Measurements from ENCODE around the gene ADGRL3.

ADGRL3 gene

DNA sequence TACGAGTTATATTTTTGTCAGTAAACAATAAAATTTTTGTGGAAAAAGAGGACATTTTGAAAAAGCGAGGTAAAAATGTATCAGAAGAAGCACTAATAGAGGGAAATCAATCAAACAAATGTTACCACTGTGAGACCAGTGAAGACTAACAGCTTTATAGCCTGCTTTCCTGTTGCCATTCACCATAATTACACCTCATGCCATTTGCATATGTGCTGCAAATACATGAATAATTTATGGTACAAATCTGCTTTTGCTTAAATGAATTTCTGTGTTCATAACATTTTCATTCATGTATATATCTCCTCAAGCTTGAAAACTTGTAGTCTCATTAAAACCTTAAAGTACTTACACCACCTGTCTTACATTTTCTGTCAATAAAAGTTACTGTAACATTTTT, 830.8 kb downstream of the ADGRL3 start:
- WGBS, 2 experiments: 96 to 100% methylated on average over 2 of the region's 2 CpGs
- Histone ChIP-seq H3K27ac (ENCODE audit: insufficient read depth, low read depth, low read length, poor library complexity, severe bottlenecking) (no peak overlapping the region), H3K27me3 (ENCODE audit: control insufficient read depth, insufficient read depth, low read length, poor library complexity, severe bottlenecking) (no peaks in the 10 kb centered on the region), H3K4me1 (ENCODE audit: control insufficient read depth, insufficient read depth, low read length) (no peaks in the 10 kb centered on the region), H3K9me3 (ENCODE audit: control insufficient read depth, low read length) (no peaks in the 10 kb centered on the region), H3K4me3 (ENCODE audit: insufficient read depth, low read depth, low read length) (no peak overlapping the region), H3K36me3 (ENCODE audit: control insufficient read depth, insufficient read depth, low read length) (no peaks in the 10 kb centered on the region)

DNA sequence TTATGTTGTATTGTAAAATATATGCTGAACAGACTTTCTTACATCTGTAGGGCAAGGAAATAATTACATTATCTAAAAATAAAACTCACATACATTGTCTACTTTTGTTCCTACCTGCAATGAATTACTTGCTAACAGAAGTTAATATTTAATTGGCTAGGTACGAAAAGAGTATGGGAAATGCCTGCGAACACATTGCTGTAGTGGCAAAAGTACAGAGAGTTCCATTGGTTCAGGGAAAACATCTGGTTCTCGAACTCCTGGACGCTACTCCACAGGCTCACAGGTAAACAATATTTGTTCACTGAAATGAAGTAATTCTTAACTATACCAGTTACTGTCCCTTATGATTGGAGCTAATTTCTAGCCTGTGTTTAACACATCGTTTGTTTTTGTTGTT, 837.4 kb downstream of the ADGRL3 start:
- 94 to 95% methylated on average over 5 of the region's 5 CpGs for WGBS, 2 experiments
- no peaks in the 10 kb centered on the region for H3K9me3 ChIP-seq (ENCODE audit: control insufficient read depth, low read length)
- no peaks in the 10 kb centered on the region for H3K27me3 ChIP-seq (ENCODE audit: control insufficient read depth, insufficient read depth, low read length, poor library complexity, severe bottlenecking)
- H3K36me3 ChIP-seq (ENCODE audit: control insufficient read depth, insufficient read depth, low read length): no peaks in the 10 kb centered on the region
- no peak overlapping the region for H3K4me3 ChIP-seq (ENCODE audit: insufficient read depth, low read depth, low read length)
- no peak overlapping the region for H3K27ac ChIP-seq (ENCODE audit: insufficient read depth, low read depth, low read length, poor library complexity, severe bottlenecking)
- no peaks in the 10 kb centered on the region for H3K4me1 ChIP-seq (ENCODE audit: control insufficient read depth, insufficient read depth, low read length)

DNA sequence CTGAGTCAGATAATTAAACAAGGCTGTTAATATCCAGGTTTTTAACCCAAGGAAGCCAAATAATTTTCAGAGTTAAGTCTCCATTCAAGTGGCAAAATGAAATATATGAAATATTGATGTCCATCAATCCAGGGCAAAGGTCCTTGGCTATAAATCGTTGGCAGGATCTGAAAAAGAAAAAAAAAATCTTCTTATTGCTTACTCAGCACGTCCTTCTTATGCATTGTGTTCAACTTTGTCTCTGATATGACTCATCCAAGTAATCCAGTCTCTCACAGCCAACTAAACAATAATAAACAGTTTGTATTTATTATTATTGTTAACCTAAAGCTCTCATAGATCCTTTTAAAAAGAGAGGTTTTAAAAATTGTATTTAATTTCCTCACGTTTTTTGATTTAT, 851.2 kb downstream of the ADGRL3 start:
- Histone ChIP-seq H3K9me3 (ENCODE audit: control insufficient read depth, low read length) (no peaks in the 10 kb centered on the region), H3K4me3 (ENCODE audit: insufficient read depth, low read depth, low read length) (no peak overlapping the region), H3K27ac (ENCODE audit: insufficient read depth, low read depth, low read length, poor library complexity, severe bottlenecking) (no peak overlapping the region), H3K4me1 (ENCODE audit: control insufficient read depth, insufficient read depth, low read length) (no peaks in the 10 kb centered on the region), H3K27me3 (ENCODE audit: control insufficient read depth, insufficient read depth, low read length, poor library complexity, severe bottlenecking) (no peaks in the 10 kb centered on the region), H3K36me3 (ENCODE audit: control insufficient read depth, insufficient read depth, low read length) (no peaks in the 10 kb centered on the region)
- WGBS, 2 experiments: 88 to 93% methylated on average over 1 to 2 of the region's 3 CpGs

DNA sequence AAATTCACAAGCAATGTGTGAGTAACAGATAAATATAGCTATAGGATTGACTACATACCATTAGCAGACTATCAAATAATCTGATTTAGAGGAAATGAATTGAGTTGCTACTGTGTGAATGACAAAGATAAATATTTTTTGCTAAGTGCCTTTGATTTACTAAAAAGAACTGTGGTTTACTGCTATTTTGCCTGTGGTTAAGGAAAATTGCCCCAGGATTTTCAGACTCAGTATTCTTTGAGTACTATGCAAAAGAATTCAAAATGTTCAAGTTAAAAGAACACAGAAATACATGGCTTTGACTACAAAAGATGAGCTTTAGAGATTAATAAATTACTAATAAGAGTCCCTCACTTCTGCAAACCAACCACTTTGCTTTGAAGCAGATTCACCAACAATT, 853.8 kb downstream of the ADGRL3 start:
- Histone ChIP-seq H3K27me3 (ENCODE audit: control insufficient read depth, insufficient read depth, low read length, poor library complexity, severe bottlenecking) (no peaks in the 10 kb centered on the region), H3K27ac (ENCODE audit: insufficient read depth, low read depth, low read length, poor library complexity, severe bottlenecking) (no peak overlapping the region), H3K9me3 (ENCODE audit: control insufficient read depth, low read length) (no peaks in the 10 kb centered on the region), H3K4me3 (ENCODE audit: insufficient read depth, low read depth, low read length) (no peak overlapping the region), H3K4me1 (ENCODE audit: control insufficient read depth, insufficient read depth, low read length) (peaks cover 4% of the 10 kb centered on the region), H3K36me3 (ENCODE audit: control insufficient read depth, insufficient read depth, low read length) (no peaks in the 10 kb centered on the region)

DNA sequence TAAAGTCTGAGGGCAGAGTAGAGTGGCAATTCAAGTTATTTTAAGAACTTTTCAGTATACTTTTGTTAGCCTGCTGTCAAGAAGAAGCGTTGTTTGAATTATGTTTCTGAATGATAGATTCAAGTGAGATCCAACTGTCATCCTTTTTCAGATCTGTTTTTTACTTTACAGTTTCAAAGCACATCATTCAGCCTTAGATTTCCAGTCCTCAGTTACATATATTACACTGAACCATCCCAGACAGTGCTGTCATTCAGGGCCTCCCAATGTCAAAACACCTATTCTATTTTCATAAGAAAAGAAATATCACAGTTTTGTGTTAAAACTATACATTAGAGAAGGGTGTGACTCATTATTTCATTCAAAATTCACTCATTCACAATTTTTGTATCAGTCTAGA, 856.9 kb downstream of the ADGRL3 start:
- H3K27ac ChIP-seq (ENCODE audit: insufficient read depth, low read depth, low read length, poor library complexity, severe bottlenecking): no peak overlapping the region
- H3K27me3 ChIP-seq (ENCODE audit: control insufficient read depth, insufficient read depth, low read length, poor library complexity, severe bottlenecking): no peaks in the 10 kb centered on the region
- H3K4me1 ChIP-seq (ENCODE audit: control insufficient read depth, insufficient read depth, low read length): peaks cover 8% of the 10 kb centered on the region
- H3K36me3 ChIP-seq (ENCODE audit: control insufficient read depth, insufficient read depth, low read length): no peaks in the 10 kb centered on the region
- 93% methylated on average over 1 of the region's 1 CpG for WGBS, 2 experiments
- no peak overlapping the region for H3K4me3 ChIP-seq (ENCODE audit: insufficient read depth, low read depth, low read length)
- no peaks in the 10 kb centered on the region for H3K9me3 ChIP-seq (ENCODE audit: control insufficient read depth, low read length)

DNA sequence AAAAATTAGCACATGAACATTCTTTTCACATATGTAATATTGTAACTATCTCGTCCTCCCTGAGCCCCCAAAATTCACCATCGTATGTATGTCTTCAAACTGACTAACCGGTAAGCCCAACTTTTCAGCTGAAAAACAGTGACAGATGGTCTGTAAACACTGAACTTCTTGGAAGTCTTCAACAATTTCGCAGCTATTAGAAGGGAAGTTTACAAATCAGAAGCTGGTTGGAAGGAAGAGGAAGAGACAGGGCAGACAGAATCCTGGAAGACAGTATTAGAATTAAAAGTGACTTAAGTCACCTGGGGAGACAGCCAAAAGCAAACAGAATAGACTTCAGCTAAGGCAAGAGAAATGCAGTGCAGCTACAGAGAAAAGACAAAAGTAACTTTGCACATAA, 858.4 kb downstream of the ADGRL3 start:
- Histone ChIP-seq H3K27me3 (ENCODE audit: control insufficient read depth, insufficient read depth, low read length, poor library complexity, severe bottlenecking) (no peaks in the 10 kb centered on the region), H3K36me3 (ENCODE audit: control insufficient read depth, insufficient read depth, low read length) (no peaks in the 10 kb centered on the region), H3K27ac (ENCODE audit: insufficient read depth, low read depth, low read length, poor library complexity, severe bottlenecking) (no peak overlapping the region), H3K9me3 (ENCODE audit: control insufficient read depth, low read length) (no peaks in the 10 kb centered on the region), H3K4me3 (ENCODE audit: insufficient read depth, low read depth, low read length) (no peak overlapping the region), H3K4me1 (ENCODE audit: control insufficient read depth, insufficient read depth, low read length) (peaks cover 17% of the 10 kb centered on the region)
- WGBS, 2 experiments: 80 to 83% methylated on average over 4 of the region's 4 CpGs

DNA sequence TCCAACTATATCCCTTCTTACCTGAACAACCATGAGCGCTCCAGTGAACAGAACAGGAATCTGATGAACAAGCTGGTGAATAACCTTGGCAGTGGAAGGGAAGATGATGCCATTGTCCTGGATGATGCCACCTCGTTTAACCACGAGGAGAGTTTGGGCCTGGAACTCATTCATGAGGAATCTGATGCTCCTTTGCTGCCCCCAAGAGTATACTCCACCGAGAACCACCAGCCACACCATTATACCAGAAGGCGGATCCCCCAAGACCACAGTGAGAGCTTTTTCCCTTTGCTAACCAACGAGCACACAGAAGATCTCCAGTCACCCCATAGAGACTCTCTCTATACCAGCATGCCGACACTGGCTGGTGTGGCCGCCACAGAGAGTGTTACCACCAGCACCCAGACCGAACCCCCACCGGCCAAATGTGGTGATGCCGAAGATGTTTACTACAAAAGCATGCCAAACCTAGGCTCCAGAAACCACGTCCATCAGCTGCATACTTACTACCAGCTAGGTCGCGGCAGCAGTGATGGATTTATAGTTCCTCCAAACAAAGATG, 870.2 kb downstream of the ADGRL3 start:
- WGBS, 2 experiments: 91 to 95% methylated on average over 14 of the region's 14 CpGs
- H3K4me1 ChIP-seq (ENCODE audit: control insufficient read depth, insufficient read depth, low read length): peaks cover 6% of the 10 kb centered on the region
- H3K36me3 ChIP-seq (ENCODE audit: control insufficient read depth, insufficient read depth, low read length): peaks cover 6% of the 10 kb centered on the region

DNA sequence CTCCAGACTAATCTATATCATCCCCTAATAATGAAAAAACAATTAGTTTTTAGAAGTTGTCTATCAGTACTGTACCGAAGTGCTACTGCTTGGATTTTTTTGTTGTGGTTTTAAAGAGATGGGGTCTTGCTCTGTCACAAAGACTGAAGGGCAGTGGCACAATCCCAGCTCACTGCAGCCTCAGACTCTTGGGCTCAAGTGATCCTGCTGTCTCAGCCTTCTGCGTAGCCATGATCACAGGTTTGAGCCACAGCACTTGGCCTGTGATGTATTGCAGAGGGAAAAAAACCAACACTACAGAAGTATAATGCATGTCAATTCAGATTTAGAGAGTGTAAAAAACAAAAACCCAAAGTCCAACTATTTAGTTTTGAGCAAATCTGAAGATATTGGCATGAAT, 875.0 kb downstream of the ADGRL3 start:
- 73 to 88% methylated on average over 2 of the region's 2 CpGs for WGBS, 2 experiments
- Histone ChIP-seq H3K27ac (ENCODE audit: insufficient read depth, low read depth, low read length, poor library complexity, severe bottlenecking) (no peak overlapping the region), H3K4me1 (ENCODE audit: control insufficient read depth, insufficient read depth, low read length) (no peaks in the 10 kb centered on the region), H3K27me3 (ENCODE audit: control insufficient read depth, insufficient read depth, low read length, poor library complexity, severe bottlenecking) (no peaks in the 10 kb centered on the region), H3K4me3 (ENCODE audit: insufficient read depth, low read depth, low read length) (no peak overlapping the region), H3K36me3 (ENCODE audit: control insufficient read depth, insufficient read depth, low read length) (peaks cover 6% of the 10 kb centered on the region), H3K9me3 (ENCODE audit: control insufficient read depth, low read length) (no peaks in the 10 kb centered on the region)

More for the DNA sequence above, 870.2 kb downstream of the ADGRL3 start:
- H3K27me3 ChIP-seq (ENCODE audit: control insufficient read depth, insufficient read depth, low read length, poor library complexity, severe bottlenecking): no peaks in the 10 kb centered on the region
- H3K4me3 ChIP-seq (ENCODE audit: insufficient read depth, low read depth, low read length): no peak overlapping the region
- H3K9me3 ChIP-seq (ENCODE audit: control insufficient read depth, low read length): no peaks in the 10 kb centered on the region
- H3K27ac ChIP-seq (ENCODE audit: insufficient read depth, low read depth, low read length, poor library complexity, severe bottlenecking): no peak overlapping the region

DNA sequence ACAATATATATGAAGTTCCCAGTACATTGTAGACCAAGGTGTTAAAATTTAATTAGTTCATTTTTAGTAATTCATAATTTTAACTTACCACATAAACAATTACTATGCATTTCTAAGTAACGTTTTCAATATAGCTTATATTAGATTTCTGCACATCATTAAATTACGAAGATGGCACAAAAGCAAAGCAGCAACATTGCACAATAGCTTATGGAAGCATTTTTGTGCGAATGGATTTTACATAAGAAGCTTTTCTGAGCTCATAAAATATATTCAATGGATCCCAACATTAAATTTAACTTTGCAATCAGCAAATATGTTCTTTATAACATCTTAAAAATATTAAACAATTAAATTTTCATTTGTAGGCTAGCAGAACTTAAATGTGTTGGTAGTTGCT, 875.4 kb downstream of the ADGRL3 start:
- Histone ChIP-seq H3K27me3 (ENCODE audit: control insufficient read depth, insufficient read depth, low read length, poor library complexity, severe bottlenecking) (no peaks in the 10 kb centered on the region), H3K36me3 (ENCODE audit: control insufficient read depth, insufficient read depth, low read length) (peaks cover 3% of the 10 kb centered on the region), H3K4me3 (ENCODE audit: insufficient read depth, low read depth, low read length) (no peak overlapping the region), H3K9me3 (ENCODE audit: control insufficient read depth, low read length) (no peaks in the 10 kb centered on the region), H3K4me1 (ENCODE audit: control insufficient read depth, insufficient read depth, low read length) (no peaks in the 10 kb centered on the region), H3K27ac (ENCODE audit: insufficient read depth, low read depth, low read length, poor library complexity, severe bottlenecking) (no peak overlapping the region)
- WGBS, 2 experiments: 98 to 100% methylated on average over 2 to 3 of the region's 3 CpGs

DNA sequence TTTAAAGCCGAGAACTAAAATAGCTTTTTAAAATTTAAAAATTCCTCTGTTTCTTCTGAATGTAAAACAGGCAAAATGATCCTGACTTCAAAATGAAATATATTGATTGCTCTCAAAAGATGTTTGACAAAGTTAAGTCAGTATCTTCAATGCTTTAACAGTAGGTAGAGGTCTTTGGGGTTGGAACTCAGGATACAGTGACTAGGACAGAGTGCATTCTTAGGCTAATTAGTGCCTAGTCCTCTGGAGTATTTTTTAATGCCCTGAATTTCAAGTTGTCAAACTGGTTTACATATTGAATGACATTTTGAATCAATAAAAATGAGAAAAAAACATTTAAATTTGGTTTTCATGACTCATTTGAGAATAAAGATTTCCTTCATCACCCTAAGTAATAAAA, 877.3 kb downstream of the ADGRL3 start:
- H3K4me3 ChIP-seq (ENCODE audit: insufficient read depth, low read depth, low read length): no peak overlapping the region
- H3K9me3 ChIP-seq (ENCODE audit: control insufficient read depth, low read length): no peaks in the 10 kb centered on the region
- 100% methylated on average over 1 of the region's 1 CpG; no CpG with 5 or more reads in 1 of the 2 experiments for WGBS, 2 experiments
- no peaks in the 10 kb centered on the region for H3K27me3 ChIP-seq (ENCODE audit: control insufficient read depth, insufficient read depth, low read length, poor library complexity, severe bottlenecking)
- H3K36me3 ChIP-seq (ENCODE audit: control insufficient read depth, insufficient read depth, low read length): no peaks in the 10 kb centered on the region
- no peak overlapping the region for H3K27ac ChIP-seq (ENCODE audit: insufficient read depth, low read depth, low read length, poor library complexity, severe bottlenecking)
- no peaks in the 10 kb centered on the region for H3K4me1 ChIP-seq (ENCODE audit: control insufficient read depth, insufficient read depth, low read length)

DNA sequence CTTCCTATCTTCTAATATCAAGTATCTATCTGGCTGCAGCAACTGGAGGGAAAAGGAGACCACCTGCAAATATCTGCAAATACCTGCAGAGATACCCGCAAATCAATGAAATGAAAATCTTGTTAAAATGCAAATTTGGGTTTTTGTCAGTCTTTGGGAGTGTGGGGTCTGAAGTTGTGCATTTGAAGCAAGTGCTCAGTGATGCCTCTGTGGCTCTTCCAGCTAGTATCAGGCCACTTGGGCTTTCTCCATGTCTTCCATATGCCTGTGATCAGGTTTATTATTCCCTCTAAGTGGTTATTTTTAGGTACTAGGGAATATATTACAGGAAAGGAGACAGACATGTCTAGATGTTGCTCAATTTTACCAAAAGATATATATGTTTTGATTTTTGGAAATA, 880.3 kb downstream of the ADGRL3 start:
- Histone ChIP-seq H3K9me3 (ENCODE audit: control insufficient read depth, low read length) (no peaks in the 10 kb centered on the region), H3K27me3 (ENCODE audit: control insufficient read depth, insufficient read depth, low read length, poor library complexity, severe bottlenecking) (no peaks in the 10 kb centered on the region), H3K4me1 (ENCODE audit: control insufficient read depth, insufficient read depth, low read length) (no peaks in the 10 kb centered on the region), H3K27ac (ENCODE audit: insufficient read depth, low read depth, low read length, poor library complexity, severe bottlenecking) (no peak overlapping the region), H3K36me3 (ENCODE audit: control insufficient read depth, insufficient read depth, low read length) (no peaks in the 10 kb centered on the region), H3K4me3 (ENCODE audit: insufficient read depth, low read depth, low read length) (no peak overlapping the region)
- WGBS, 2 experiments: 20 to 63% methylated on average over 1 of the region's 1 CpG
